Memory B cell (primary cell): ENCODE measurements around the gene SEL1L3.
A peak's percentile ranks its signal among the peaks of the same experiment; 100 is the strongest.

Experiments
- ATAC-seq: fragments of 150-1000 bp; cut with Tn5 transposase; 2 replicates; pipeline ENCODE4 v1.10.0; 2021; ENCODE audit warnings: low read depth, mild to moderate bottlenecking, moderate library complexity
- DNase-seq, 2 donors: peaks; one replicate each; pipeline ENCODE4 v3.0.0; 2022; ENCODE audit warnings: low spot score in 2 of 2
- H3K27ac Mint-ChIP-seq: one replicate; pipeline ENCODE4 v1.8.0; 2022; ENCODE audit warnings: mild to moderate bottlenecking, moderate library complexity, mixed read lengths
- H3K27me3 Mint-ChIP-seq: one replicate; pipeline ENCODE4 v1.8.0; 2022; ENCODE audit warnings: mixed read lengths
- H3K36me3 Mint-ChIP-seq: one replicate; pipeline ENCODE4 v1.8.0; 2022; ENCODE audit warnings: mild to moderate bottlenecking, mixed read lengths
- H3K4me1 Mint-ChIP-seq: one replicate; pipeline ENCODE4 v1.8.0; 2022; ENCODE audit warnings: mixed read lengths
- H3K4me3 Mint-ChIP-seq: one replicate; pipeline ENCODE4 v1.8.0; 2022; ENCODE audit warnings: mild to moderate bottlenecking, moderate library complexity, mixed read lengths
- H3K9me3 Mint-ChIP-seq: one replicate; pipeline ENCODE4 v1.8.0; 2022; ENCODE audit warnings: mixed read lengths

SEL1L3 gene

GRCh38 chr4:25889589-25890503 lies 27.1 kb upstream of the SEL1L3 start:
- ATAC-seq (no peak), DNase-seq (no peak)
- no peaks in the 10 kb centered on the region for H3K27me3 Mint-ChIP-seq
- H3K4me3 Mint-ChIP-seq = no peak overlapping the region
- peaks cover 18% of the 10 kb centered on the region for H3K4me1 Mint-ChIP-seq
- no peak overlapping the region for H3K27ac Mint-ChIP-seq
- no peaks in the 10 kb centered on the region for H3K9me3 Mint-ChIP-seq
- no peaks in the 10 kb centered on the region for H3K36me3 Mint-ChIP-seq

DNA sequence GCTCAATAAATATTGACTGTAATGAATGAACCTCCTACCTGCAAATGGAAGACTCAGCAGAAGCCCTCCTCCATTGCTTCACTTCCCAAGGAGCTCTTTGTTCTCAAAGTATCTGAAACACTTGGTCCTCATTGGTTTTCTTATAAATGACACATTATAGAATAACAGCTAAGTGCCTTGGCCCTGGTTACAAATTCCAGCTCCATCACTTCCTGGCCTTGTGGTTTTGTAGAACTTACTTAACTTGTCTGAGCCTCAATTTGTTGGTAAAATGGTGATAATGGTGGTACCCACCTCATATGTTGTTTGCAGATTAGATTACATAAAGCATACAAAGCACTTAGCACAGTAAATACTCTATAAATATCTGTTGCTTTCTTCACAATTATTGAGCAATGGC lies 26.0 kb upstream of the SEL1L3 start:
- no peaks in the 10 kb centered on the region for H3K36me3 Mint-ChIP-seq
- ATAC-seq (no peak), DNase-seq (no peak)
- no peak overlapping the region for H3K4me3 Mint-ChIP-seq
- H3K27ac Mint-ChIP-seq = peak overlapping the region; percentile 11
- H3K9me3 Mint-ChIP-seq = no peaks in the 10 kb centered on the region
- H3K4me1 Mint-ChIP-seq = peaks cover 27% of the 10 kb centered on the region
- H3K27me3 Mint-ChIP-seq = no peaks in the 10 kb centered on the region

- Mint-ChIP-seq H3K4me1 (peaks cover 44% of the 10 kb centered on the region), H3K4me3 (peak overlapping the region; percentile 28)
- ATAC-seq = peak; percentile 58
Measured at GRCh38 chr4:25884031-25884782, 21.4 kb upstream of the SEL1L3 start.

GRCh38 chr4:25883565-25883964 lies 20.8 kb upstream of the SEL1L3 start:
- peaks cover 46% of the 10 kb centered on the region for H3K4me1 Mint-ChIP-seq
- no peak for ATAC-seq
- peak overlapping the region; percentile 69 for H3K27ac Mint-ChIP-seq

More at GRCh38 chr4:25884031-25884782, 21.4 kb upstream of the SEL1L3 start:
- no peaks in the 10 kb centered on the region for H3K9me3 Mint-ChIP-seq
- peak overlapping the region; percentile 69 for H3K27ac Mint-ChIP-seq
- H3K27me3 Mint-ChIP-seq = no peaks in the 10 kb centered on the region
- no peak for DNase-seq
- peaks cover 3% of the 10 kb centered on the region for H3K36me3 Mint-ChIP-seq

GRCh38 chr4:25882226-25882625 lies 19.4 kb upstream of the SEL1L3 start:
- H3K27ac Mint-ChIP-seq = peak overlapping the region; percentile 28
- H3K4me3 Mint-ChIP-seq = no peak overlapping the region
- peaks cover 45% of the 10 kb centered on the region for H3K4me1 Mint-ChIP-seq
- no peaks in the 10 kb centered on the region for H3K9me3 Mint-ChIP-seq
- no peak for ATAC-seq
- no peaks in the 10 kb centered on the region for H3K27me3 Mint-ChIP-seq
- peaks cover 3% of the 10 kb centered on the region for H3K36me3 Mint-ChIP-seq
- no peak for DNase-seq

More at GRCh38 chr4:25883565-25883964, 20.8 kb upstream of the SEL1L3 start:
- no peak overlapping the region for H3K4me3 Mint-ChIP-seq
- no peaks in the 10 kb centered on the region for H3K9me3 Mint-ChIP-seq
- no peak for DNase-seq
- peaks cover 3% of the 10 kb centered on the region for H3K36me3 Mint-ChIP-seq
- H3K27me3 Mint-ChIP-seq = no peaks in the 10 kb centered on the region

DNA sequence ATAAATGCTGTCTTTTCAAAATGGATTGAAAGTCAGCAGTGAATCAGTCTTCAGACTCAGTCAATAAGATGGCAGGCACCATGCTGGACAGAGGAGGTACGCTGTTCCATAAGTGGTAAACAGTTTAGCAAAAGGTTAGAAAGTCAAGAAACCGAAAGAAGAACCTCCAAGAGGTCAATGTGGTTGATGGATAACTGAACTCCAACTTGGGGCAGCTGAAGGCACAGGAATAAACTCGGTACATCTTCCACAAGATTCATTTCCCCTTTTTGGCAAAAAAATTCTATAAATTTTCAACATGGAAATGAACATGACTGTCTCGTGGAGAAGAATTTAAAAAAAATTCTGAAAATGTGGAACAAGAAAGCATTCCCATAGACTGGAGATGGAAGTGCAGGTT lies 18.4 kb upstream of the SEL1L3 start:
- DNase-seq (no peak), ATAC-seq (no peak)
- no peaks in the 10 kb centered on the region for H3K9me3 Mint-ChIP-seq
- no peak overlapping the region for H3K4me3 Mint-ChIP-seq
- H3K27me3 Mint-ChIP-seq = no peaks in the 10 kb centered on the region
- H3K36me3 Mint-ChIP-seq = peaks cover 3% of the 10 kb centered on the region
- H3K27ac Mint-ChIP-seq = peak overlapping the region; percentile 63
- peaks cover 49% of the 10 kb centered on the region for H3K4me1 Mint-ChIP-seq

DNA sequence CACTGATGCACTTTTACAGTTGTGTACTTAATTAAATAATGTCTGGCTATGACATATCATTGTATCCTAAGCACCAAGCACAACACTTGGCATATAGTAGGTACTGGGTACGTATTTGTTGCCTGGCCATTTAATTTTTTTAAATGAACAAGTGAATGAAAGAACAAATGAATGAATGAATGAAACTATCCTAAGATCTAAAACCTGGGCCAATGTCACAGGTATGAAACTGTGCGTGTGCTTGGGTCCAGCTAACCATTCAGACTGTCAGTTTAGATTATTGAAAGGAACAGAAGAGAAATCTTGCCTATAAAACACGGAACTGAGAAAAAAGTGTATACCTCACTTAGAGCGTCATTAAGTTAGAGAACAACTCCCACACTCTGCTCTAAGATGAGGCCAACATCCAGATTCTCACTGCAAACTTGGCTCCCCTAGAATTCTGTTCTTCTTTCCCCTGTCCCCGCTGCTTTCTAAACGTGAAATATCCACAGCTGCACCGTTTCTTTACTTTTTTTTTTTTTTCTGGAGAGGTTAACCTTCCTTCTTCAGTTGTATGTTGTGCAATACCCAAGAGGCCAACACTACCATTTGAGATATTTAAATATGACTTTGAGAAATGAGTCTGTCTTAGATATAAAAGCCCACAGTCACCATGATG lies 17.3 kb upstream of the SEL1L3 start:
- ATAC-seq (peak; percentile 51), DNase-seq (peak in 1 of 2 donors; percentile 53)
- Mint-ChIP-seq H3K27me3 (no peaks in the 10 kb centered on the region), H3K4me3 (peak overlapping the region; percentile 73), H3K4me1 (peaks cover 57% of the 10 kb centered on the region), H3K9me3 (no peaks in the 10 kb centered on the region), H3K36me3 (peaks cover 3% of the 10 kb centered on the region), H3K27ac (peak overlapping the region; percentile 100)

GRCh38 chr4:25879587-25879986 lies 16.8 kb upstream of the SEL1L3 start:
- H3K27me3 Mint-ChIP-seq = no peaks in the 10 kb centered on the region
- no peak for ATAC-seq
- H3K36me3 Mint-ChIP-seq = peaks cover 3% of the 10 kb centered on the region
- H3K4me3 Mint-ChIP-seq = peak overlapping the region; percentile 73
- peaks cover 56% of the 10 kb centered on the region for H3K4me1 Mint-ChIP-seq
- no peaks in the 10 kb centered on the region for H3K9me3 Mint-ChIP-seq
- no peak for DNase-seq
- H3K27ac Mint-ChIP-seq = peak overlapping the region; percentile 100

DNA sequence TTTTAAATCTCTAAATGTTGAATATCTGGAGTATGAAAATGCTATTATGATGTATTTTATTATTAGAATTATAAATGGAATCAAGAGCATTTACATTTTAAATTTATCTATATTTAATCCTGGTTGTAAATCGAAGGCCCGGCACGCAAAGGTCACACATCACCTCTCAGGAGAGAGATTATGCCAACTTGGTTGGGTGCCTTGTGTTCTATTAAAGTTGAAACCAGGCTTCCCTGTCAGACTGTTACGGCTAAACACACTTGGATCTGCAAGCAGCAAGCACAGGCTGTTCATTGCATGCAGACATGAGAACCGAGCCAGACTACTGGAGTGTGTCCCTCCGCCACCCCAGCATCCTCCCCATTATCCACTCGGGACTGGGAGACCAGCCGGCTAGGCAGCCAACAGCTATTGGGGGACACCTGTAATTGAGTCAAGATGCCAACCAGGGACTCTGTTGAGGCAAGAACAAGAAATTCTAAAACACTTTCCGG lies 16.4 kb upstream of the SEL1L3 start:
- H3K9me3 Mint-ChIP-seq = no peaks in the 10 kb centered on the region
- peaks cover 3% of the 10 kb centered on the region for H3K36me3 Mint-ChIP-seq
- no peaks in the 10 kb centered on the region for H3K27me3 Mint-ChIP-seq
- H3K4me1 Mint-ChIP-seq = peaks cover 55% of the 10 kb centered on the region
- no peak overlapping the region for H3K4me3 Mint-ChIP-seq
- DNase-seq = no peak
- peak overlapping the region; percentile 100 for H3K27ac Mint-ChIP-seq
- no peak for ATAC-seq

DNA sequence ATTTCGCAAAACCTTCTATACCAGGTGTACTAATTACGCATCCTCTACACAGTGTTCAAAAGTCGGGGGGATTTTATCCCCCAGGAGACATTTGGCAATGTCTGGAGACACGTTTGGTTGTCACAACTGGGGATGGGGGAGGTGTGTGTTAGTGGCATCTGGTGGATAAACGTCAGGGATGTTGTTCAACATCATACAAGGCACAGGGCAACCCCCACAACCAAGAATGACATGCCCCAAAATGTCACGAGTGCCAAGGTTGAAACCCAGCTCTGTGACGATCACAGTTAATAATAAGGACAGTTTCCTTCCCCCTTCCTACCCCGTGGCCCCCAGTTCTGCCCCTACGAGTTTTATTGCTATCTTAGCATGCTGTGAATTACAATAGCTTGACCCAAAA lies 15.9 kb upstream of the SEL1L3 start:
- ATAC-seq = peak; percentile 69
- Mint-ChIP-seq H3K4me3 (peak overlapping the region; percentile 39), H3K36me3 (peaks cover 3% of the 10 kb centered on the region), H3K27me3 (no peaks in the 10 kb centered on the region), H3K27ac (peak overlapping the region; percentile 100), H3K4me1 (peaks cover 56% of the 10 kb centered on the region), H3K9me3 (no peaks in the 10 kb centered on the region)
- peak; percentile 59 to 77 for DNase-seq

DNA sequence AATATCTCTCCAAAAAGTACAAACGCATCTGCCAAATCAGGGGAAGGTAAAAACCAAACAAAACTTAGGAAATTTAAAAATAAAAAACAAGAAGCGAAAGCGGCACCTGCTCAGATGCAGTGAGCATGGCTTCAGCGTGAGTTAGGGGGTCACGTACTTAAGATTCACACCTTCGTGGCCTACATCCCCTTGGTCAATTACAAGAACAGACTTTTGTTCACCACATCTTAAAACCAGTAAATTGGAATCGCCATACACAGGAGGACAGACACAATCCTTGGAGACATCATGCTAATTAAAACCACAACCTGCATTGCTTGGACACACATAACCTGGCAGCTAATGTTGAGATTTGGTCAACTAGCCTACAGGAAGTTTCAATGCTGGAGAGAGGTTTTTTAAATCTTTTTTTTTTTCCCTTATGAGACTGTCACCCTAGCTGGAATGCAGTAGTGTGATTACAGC lies 12.5 kb upstream of the SEL1L3 start:
- ATAC-seq = peak; percentile 54
- peak in 1 of 2 donors; percentile 67 for DNase-seq
- H3K27me3 Mint-ChIP-seq = no peaks in the 10 kb centered on the region
- peak overlapping the region; percentile 100 for H3K27ac Mint-ChIP-seq
- H3K4me1 Mint-ChIP-seq = peaks cover 70% of the 10 kb centered on the region
- peak overlapping the region; percentile 51 for H3K4me3 Mint-ChIP-seq
- H3K9me3 Mint-ChIP-seq = no peaks in the 10 kb centered on the region
- H3K36me3 Mint-ChIP-seq = peaks cover 3% of the 10 kb centered on the region

GRCh38 chr4:25874655-25875054 lies 11.9 kb upstream of the SEL1L3 start:
- no peak for DNase-seq
- H3K4me1 Mint-ChIP-seq = peaks cover 68% of the 10 kb centered on the region
- peaks cover 2% of the 10 kb centered on the region for H3K9me3 Mint-ChIP-seq
- peak overlapping the region; percentile 7 for H3K4me3 Mint-ChIP-seq
- H3K27ac Mint-ChIP-seq = peak overlapping the region; percentile 100
- H3K27me3 Mint-ChIP-seq = no peaks in the 10 kb centered on the region
- peak; percentile 31 for ATAC-seq
- H3K36me3 Mint-ChIP-seq = peaks cover 4% of the 10 kb centered on the region

DNA sequence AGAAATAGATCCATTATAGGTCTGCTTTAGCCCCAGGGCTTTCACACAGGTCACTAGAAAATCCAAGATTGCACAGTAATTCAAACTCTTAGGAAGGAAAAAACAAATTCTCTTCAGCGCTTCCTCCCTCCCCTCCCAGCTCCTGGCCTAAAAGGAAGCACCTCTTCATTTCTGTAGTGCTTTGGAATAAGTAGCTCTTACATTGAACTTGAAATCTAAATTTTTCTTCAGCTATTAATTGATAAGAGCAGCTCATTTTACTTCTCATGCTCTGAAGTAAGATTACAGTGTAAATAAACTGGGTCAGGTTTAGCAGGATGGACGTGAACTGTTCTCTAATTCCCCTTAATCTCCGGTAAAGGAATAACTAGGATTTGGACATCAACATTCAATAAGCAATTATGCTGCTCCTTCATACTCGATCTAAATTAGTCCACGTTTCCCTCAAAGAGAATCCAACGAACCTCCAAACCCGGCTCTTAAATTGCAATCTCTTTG lies 10.9 kb upstream of the SEL1L3 start:
- ATAC-seq (no peak), DNase-seq (no peak)
- H3K4me1 Mint-ChIP-seq = peaks cover 66% of the 10 kb centered on the region
- no peaks in the 10 kb centered on the region for H3K27me3 Mint-ChIP-seq
- no peak overlapping the region for H3K4me3 Mint-ChIP-seq
- H3K36me3 Mint-ChIP-seq = peaks cover 10% of the 10 kb centered on the region
- peaks cover 4% of the 10 kb centered on the region for H3K9me3 Mint-ChIP-seq
- peak overlapping the region; percentile 100 for H3K27ac Mint-ChIP-seq
